K562 (cell line): ENCODE measurements around the gene MBNL1. TPM values are rescaled to one million over a fixed set of nuclear protein-coding genes. Genes with fewer than 3 reads are reported as not detected.
A peak's percentile ranks its signal among the peaks of the same experiment; 100 is the strongest.

Source experiments
- ATAC-seq: fragments of 200-7000 bp; cut with Tn5 transposase; 3 replicates; pipeline ENCODE4 v1.9.1; 2020; ENCODE audit warnings: moderate library complexity
- BruUV-seq: library from RNA; stranded (reverse); fragments of 400-500 nt; replicated peaks from 2 replicates; lab custom pipeline; 2021; lab: Mats Ljungman, UMichigan
- CTCF ChIA-PET: fragments of 300-600 bp; formaldehyde crosslinking; extraction: SDS; loops from one replicate; lab custom pipeline; 2021; ENCODE audit warnings: low intra/inter-chr PET ratio; lab: Yijun Ruan, JAX
- POLR2A ChIA-PET: fragments of 300-600, 350-650 bp; sonication (Branson Sonifier 250); formaldehyde crosslinking; extraction: SDS; loops from one replicate; lab custom pipeline; 2021; ENCODE audit warnings: antibody characterized with exemption, inconsistent platforms; lab: Yijun Ruan, JAX
- DNase-seq, 4 experiments: peaks; one replicate each; pipeline versions ENCODE4 v3.0.0 to v3.0.0-alpha.2; 2011 to 2018; ENCODE audit warnings: low spot score in 3 of 4, mixed read lengths in 3 of 4; ENCODE audit errors: extremely low read depth in 1 of 4
- FAIRE-seq: peaks from 2 replicates; lab custom pipeline; 2011; peaks lifted over from hg19 to GRCh38; lab: Jason Lieb, UNC
- H2AFZ ChIP-seq: 2 replicates; pipeline ENCODE4 v1.6.0; 2011; ENCODE audit warnings: low read depth, low read length, control low read depth, inconsistent platforms
- H3K27ac ChIP-seq: fragments of 200-600 bp; 3 replicates; pipeline ENCODE4 v1.8.0; 2011; ENCODE audit warnings: low read depth, mild to moderate bottlenecking, control low read depth, inconsistent platforms, low read length, moderate library complexity, mixed read lengths; ENCODE audit errors: extremely low read depth
- H3K27me3 ChIP-seq, 2 experiments: fragments of 300-600 bp in 1 of 2; 2 replicates in 1 of 2; 3 replicates in 1 of 2; pipeline versions ENCODE4 v1.6.0 to v1.8.0; 2011; ENCODE audit warnings: inconsistent platforms in 2 of 2, low read length in 2 of 2, mild to moderate bottlenecking in 1 of 2, mixed read lengths in 1 of 2, moderate library complexity in 1 of 2; ENCODE audit not compliant: control insufficient read depth in 2 of 2, insufficient read depth in 2 of 2
- H3K36me3 ChIP-seq: fragments of 300-600 bp; 3 replicates; pipeline ENCODE4 v1.8.0; 2011; ENCODE audit warnings: mild to moderate bottlenecking, low read length, inconsistent platforms; ENCODE audit not compliant: control insufficient read depth, insufficient read depth
- H3K4me1 ChIP-seq, 2 experiments: fragments of 200-600 bp in 1 of 2; replicated peaks in 1 of 2; 2 replicates in 1 of 2; 3 replicates in 1 of 2; pipeline versions ENCODE4 v1.5.1 to v1.8.0; 2011; ENCODE audit warnings: inconsistent platforms in 2 of 2, low read length in 2 of 2, mild to moderate bottlenecking in 1 of 2, mixed read lengths in 1 of 2, moderate library complexity in 1 of 2; ENCODE audit not compliant: control insufficient read depth in 2 of 2, insufficient read depth in 2 of 2
- H3K4me2 ChIP-seq: 2 replicates; pipeline ENCODE4 v1.6.1; 2011; ENCODE audit warnings: low read length, control low read depth, inconsistent platforms, mixed read lengths; ENCODE audit not compliant: insufficient read depth
- H3K4me3 ChIP-seq: fragments of 200-600 bp; sonication (generic), shearing (Covaris generic); 2 replicates; pipeline ENCODE4 v1.5.1; 2016; ENCODE audit warnings: control low read depth, inconsistent platforms
- H3K79me2 ChIP-seq: fragments of 200-600 bp; 3 replicates; pipeline ENCODE4 v1.8.0; 2011; ENCODE audit warnings: low read length, inconsistent platforms; ENCODE audit not compliant: control insufficient read depth, insufficient read depth
- H3K9ac ChIP-seq, 2 experiments: 2 replicates each; pipeline versions ENCODE4 v1.6.0 to v1.6.1; 2011; ENCODE audit warnings: low read depth in 2 of 2, low read length in 2 of 2, control low read depth in 1 of 2, inconsistent platforms in 1 of 2, mild to moderate bottlenecking in 1 of 2, mixed read lengths in 1 of 2; ENCODE audit not compliant: insufficient read depth in 1 of 2
- H3K9me1 ChIP-seq: one replicate; pipeline ENCODE4 v1.6.0; 2011; ENCODE audit warnings: inconsistent platforms, mild to moderate bottlenecking, low read length, moderate library complexity; ENCODE audit not compliant: control insufficient read depth, insufficient read depth
- H3K9me3 ChIP-seq: replicated peaks from 2 replicates; pipeline ENCODE4 v1.5.1; 2011; ENCODE audit warnings: low read depth, low read length, inconsistent platforms; ENCODE audit not compliant: control insufficient read depth, insufficient read depth
- H4K20me1 ChIP-seq: replicated peaks from 2 replicates; pipeline ENCODE4 v1.6.1; 2011; ENCODE audit warnings: low read length, inconsistent platforms, mixed read lengths; ENCODE audit not compliant: control insufficient read depth, insufficient read depth
- EP400 ChIP-seq: fragments of 450-650 bp; IDR thresholded peaks from 2 replicates; pipeline ENCODE4 v1.6.1; 2017; ENCODE audit warnings: antibody characterized with exemption, mild to moderate bottlenecking, moderate library complexity
- FOS ChIP-seq: IDR thresholded peaks from 3 replicates; pipeline ENCODE4 v1.6.1; 2011; ENCODE audit not compliant: insufficient read length; ENCODE audit errors: extremely low read depth
- GABPB1 ChIP-seq: sonication (generic); formaldehyde crosslinking; IDR thresholded peaks from 2 replicates; pipeline ENCODE4 v1.8.0; 2022; ENCODE audit warnings: mild to moderate bottlenecking, missing genetic modification reagents
- KAT2B ChIP-seq: IDR thresholded peaks from one replicate; pipeline ENCODE4 v1.6.1; 2012; ENCODE audit warnings: low read depth, mild to moderate bottlenecking, control low read depth, inconsistent platforms, low read length, moderate library complexity
- POLR2B ChIP-seq: fragments of 450-650 bp; IDR thresholded peaks from 2 replicates; pipeline ENCODE4 v1.6.1; 2018; ENCODE audit warnings: low read depth; ENCODE audit not compliant: partially characterized antibody
- RAD51 ChIP-seq: fragments of 450-650 bp; IDR thresholded peaks from 2 replicates; pipeline ENCODE4 v1.7.1; 2016; ENCODE audit warnings: low read depth, mild to moderate bottlenecking, borderline replicate concordance
- SNRNP70 ChIP-seq: fragments of 200-400 bp; formaldehyde crosslinking; optimal IDR thresholded peaks from 2 replicates; pipeline ENCODE3; 2017; ENCODE audit warnings: low read depth, low read length
- TOE1 ChIP-seq, 2 experiments: fragments of 450-650 bp in 1 of 2; sonication (generic) in 1 of 2; formaldehyde crosslinking in 1 of 2; IDR thresholded peaks; 2 replicates each; pipeline versions ENCODE4 v1.7.1 to v1.8.0; 2016 to 2022; ENCODE audit warnings: borderline replicate concordance in 2 of 2, mild to moderate bottlenecking in 2 of 2, antibody characterized with exemption in 1 of 2, inconsistent platforms in 1 of 2, low read depth in 1 of 2, missing genetic modification reagents in 1 of 2, moderate library complexity in 1 of 2
- YBX1 ChIP-seq: fragments of 450-650 bp; IDR thresholded peaks from 2 replicates; pipeline ENCODE4 v1.7.1; 2016; ENCODE audit warnings: mild to moderate bottlenecking
- ZNF668 ChIP-seq: fragments of 250-450 bp; sonication (Bioruptor Pico); IDR thresholded peaks from 2 replicates; pipeline ENCODE4 v1.8.0; 2022; ENCODE audit warnings: mild to moderate bottlenecking, inconsistent platforms
- ZNF699 ChIP-seq: fragments of 250-450 bp; sonication (Bioruptor Pico); IDR thresholded peaks from 2 replicates; pipeline ENCODE4 v1.8.0; 2021; ENCODE audit warnings: mild to moderate bottlenecking, moderate library complexity; ENCODE audit not compliant: insufficient replicate concordance
- WGBS: fragments of 100-300 bp; shearing (Covaris generic); methylation state at CpG from one replicate; pipeline ENCODE4 v1.1.6; 2016; ENCODE audit warnings: low coverage, mixed read lengths; ENCODE audit not compliant: insufficient coverage; ENCODE audit errors: missing lambda C conversion rate; 5-methylcytosine and 5-hydroxymethylcytosine counted together
- in situ Hi-C: fragments of 300-500 bp; cut with MboI; formaldehyde crosslinking; loops from 4 replicates; pipeline ENCODE4 v1.15.0; 2018; ENCODE audit warnings: inconsistent platforms, mixed read lengths
- intact Hi-C: fragments of 100-400 bp; cut with micrococcal nuclease; formaldehyde crosslinking; loops from 2 replicates; pipeline ENCODE4 v1.14.2; 2022
- polyA plus RNA-seq, 8 experiments: library from polyadenylated mRNA; depleted of rRNA in 4 of 8; stranded (reverse) in 5 of 8; unstranded in 3 of 8; fragments of >200 nt; fragmentation: Nextera tagmentation in 2 of 8; fragmentation: Illumina TruSeq in 1 of 8; extraction: Ambion mirVana in 2 of 8; extraction: Trizol in 1 of 8; gene quantifications; 2 replicates each; pipeline versions ENCODE4 v1.2.1 to v1.2.3, GENCODE V29; 2011 to 2014; ENCODE audit warnings: inconsistent platforms in 1 of 8, missing spikeins in 1 of 8
- total RNA-seq, 7 experiments: library from RNA; depleted of rRNA in 6 of 7; stranded (reverse); fragments of >200 nt in 6 of 7; fragmentation: Illumina TruSeq in 2 of 7; extraction: Trizol in 2 of 7; gene quantifications; 2 replicates each; pipeline versions ENCODE4 v1.2.1 to v1.2.3, GENCODE V29; 2011 to 2021; ENCODE audit warnings: low replicate concordance in 1 of 7
- TF ChIP-seq, protein P1 (sequence below): IDR thresholded peaks from 2 replicates; pipeline ENCODE4 v1.6.1; 2014; ENCODE audit warnings: antibody characterized with exemption
- TF ChIP-seq, protein P2 (sequence below): fragments of 250-450 bp; sonication (Bioruptor Pico); IDR thresholded peaks from 2 replicates; pipeline ENCODE4 v1.8.0; 2022; ENCODE audit warnings: inconsistent platforms

The MBNL1 gene
- total and polyA plus RNA-seq, 9 of the 15 experiments (the other 6 are each of a cell fraction or from before 2014, with no cell fraction given) = 70.3 to 243 (median 220) TPM

DNA sequence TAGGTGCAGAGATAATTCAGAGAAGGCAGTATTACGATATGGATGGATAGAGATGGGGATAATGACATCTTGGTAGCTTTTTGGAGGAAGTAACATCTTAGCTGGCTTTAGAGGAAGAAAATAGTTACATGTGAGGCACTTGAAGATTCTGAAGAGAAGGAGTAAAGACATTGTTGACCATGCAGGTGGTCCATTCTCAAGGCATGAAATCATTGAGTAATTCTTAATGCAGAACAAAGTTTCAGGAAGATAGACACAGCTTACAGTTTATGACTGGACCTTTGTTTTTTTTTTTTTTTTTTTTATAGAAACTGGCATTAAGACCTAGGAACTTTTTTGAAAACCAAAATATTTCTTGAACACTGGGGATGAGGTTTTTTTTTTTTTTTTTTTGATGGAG, 28.2 kb downstream of the MBNL1 start:
- intact Hi-C loops = no loop called here

DNA sequence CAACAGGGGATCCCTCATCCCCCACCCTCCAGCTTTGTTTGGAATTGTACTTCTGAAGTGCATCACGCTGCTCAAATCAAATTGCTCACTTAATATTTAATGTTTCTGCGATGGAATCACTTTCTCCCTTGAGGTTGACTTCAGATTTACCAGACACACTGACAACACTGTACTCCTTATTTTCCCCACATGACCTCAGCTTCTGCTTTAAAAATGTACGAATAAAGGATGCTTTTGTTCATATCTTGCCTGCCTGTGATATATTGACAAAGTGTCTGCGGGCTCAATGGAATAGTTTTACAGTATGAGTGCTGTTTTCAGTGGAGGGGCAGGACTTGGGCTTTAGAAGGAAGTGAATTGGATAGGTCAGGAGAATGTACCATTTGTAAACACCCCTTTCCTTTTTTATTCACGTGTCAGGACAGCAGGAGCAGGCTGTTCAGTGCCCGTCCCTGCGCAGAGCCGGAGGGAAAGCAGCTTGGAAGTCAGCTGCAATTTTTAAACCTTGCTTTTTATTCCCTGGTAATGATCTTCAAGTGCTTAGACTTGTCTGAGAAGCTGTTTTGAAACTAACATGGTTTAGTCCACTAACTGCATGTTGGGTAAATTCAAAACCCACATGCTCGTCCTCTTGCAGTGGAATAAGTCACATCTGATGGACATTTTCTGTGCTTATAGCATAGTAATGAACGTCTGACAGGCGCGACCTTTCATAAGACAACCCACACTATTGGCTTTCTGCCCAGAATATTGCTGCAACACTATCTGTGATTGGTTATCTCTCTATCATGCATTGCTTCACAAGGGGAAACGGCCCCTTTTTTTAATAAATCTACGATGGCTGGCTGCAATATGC, 29.9 kb downstream of the MBNL1 start:
- DNase-seq (peak; percentile 26 to 83 (median 46)), FAIRE-seq (peak; percentile 69), ATAC-seq (peak; percentile 63)
- in situ Hi-C loops (no loop called here), intact Hi-C loops (no loop called here)
- peaks cover 15 to 51% of the 10 kb centered on the region in 2 experiments; a peak in 4 of 5 replicates for H3K4me1 ChIP-seq
- H3K4me3 ChIP-seq = no peak overlapping the region; the same call in 1 of the 2 replicates
- ChIA-PET CTCF (no interaction called here), POLR2A (interaction anchor here (1.5 kb wide), 1 partner anchor 10 kb away, joined by 7 read pairs; no protein-coding TSS in a partner anchor)
- 8% methylated on average over 14 of the region's 14 CpGs for WGBS
- no peaks in the 10 kb centered on the region for H3K27me3 ChIP-seq
- peak overlapping the region in 1 of 2 experiments; percentile 41; a peak in 3 of 4 replicates for H3K9ac ChIP-seq
- peak overlapping the region; percentile 76 for H3K27ac ChIP-seq
- H3K4me2 ChIP-seq = peak overlapping the region; percentile 60
- peaks cover 35% of the 10 kb centered on the region for H4K20me1 ChIP-seq
- no TSS peak for BruUV-seq
- peaks cover 100% of the 10 kb centered on the region for H3K79me2 ChIP-seq
- H3K9me3 ChIP-seq = no peaks in the 10 kb centered on the region
- H3K9me1 ChIP-seq = peaks cover 6% of the 10 kb centered on the region
- H2AFZ ChIP-seq = no peak overlapping the region
- H3K36me3 ChIP-seq = peaks cover 73% of the 10 kb centered on the region
- TF ChIP-seq ZNF668 (no peak), TOE1 (IDR thresholded peaks at IDR 0.05; ENCODE audit: borderline replicate concordance) (no peak), TOE1 (CRISPR knock-in tag; IDR thresholded peaks at IDR 0.05; ENCODE audit: borderline replicate concordance, low read depth) (no peak), FOS (peak; percentile 53), SNRNP70 (no peak)
- TF ChIP-seq, protein P1, sequence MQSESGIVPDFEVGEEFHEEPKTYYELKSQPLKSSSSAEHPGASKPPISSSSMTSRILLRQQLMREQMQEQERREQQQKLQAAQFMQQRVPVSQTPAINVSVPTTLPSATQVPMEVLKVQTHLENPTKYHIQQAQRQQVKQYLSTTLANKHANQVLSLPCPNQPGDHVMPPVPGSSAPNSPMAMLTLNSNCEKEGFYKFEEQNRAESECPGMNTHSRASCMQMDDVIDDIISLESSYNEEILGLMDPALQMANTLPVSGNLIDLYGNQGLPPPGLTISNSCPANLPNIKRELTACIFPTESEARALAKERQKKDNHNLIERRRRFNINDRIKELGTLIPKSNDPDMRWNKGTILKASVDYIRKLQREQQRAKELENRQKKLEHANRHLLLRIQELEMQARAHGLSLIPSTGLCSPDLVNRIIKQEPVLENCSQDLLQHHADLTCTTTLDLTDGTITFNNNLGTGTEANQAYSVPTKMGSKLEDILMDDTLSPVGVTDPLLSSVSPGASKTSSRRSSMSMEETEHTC = no peak
- TF ChIP-seq, protein P2, sequence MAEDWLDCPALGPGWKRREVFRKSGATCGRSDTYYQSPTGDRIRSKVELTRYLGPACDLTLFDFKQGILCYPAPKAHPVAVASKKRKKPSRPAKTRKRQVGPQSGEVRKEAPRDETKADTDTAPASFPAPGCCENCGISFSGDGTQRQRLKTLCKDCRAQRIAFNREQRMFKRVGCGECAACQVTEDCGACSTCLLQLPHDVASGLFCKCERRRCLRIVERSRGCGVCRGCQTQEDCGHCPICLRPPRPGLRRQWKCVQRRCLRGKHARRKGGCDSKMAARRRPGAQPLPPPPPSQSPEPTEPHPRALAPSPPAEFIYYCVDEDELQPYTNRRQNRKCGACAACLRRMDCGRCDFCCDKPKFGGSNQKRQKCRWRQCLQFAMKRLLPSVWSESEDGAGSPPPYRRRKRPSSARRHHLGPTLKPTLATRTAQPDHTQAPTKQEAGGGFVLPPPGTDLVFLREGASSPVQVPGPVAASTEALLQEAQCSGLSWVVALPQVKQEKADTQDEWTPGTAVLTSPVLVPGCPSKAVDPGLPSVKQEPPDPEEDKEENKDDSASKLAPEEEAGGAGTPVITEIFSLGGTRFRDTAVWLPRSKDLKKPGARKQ = no peak

More for the DNA sequence above, 28.2 kb downstream of the MBNL1 start:
- no TSS peak for BruUV-seq
- WGBS = 65% methylated on average over 1 of the region's 1 CpG
- FAIRE-seq (no peak), DNase-seq (no peak), ATAC-seq (no peak)
- H3K27me3 ChIP-seq = no peaks in the 10 kb centered on the region
- CTCF ChIA-PET = no interaction called here
- no peak overlapping the region for H3K4me2 ChIP-seq
- peaks cover 68% of the 10 kb centered on the region for H3K36me3 ChIP-seq
- no peak overlapping the region for H2AFZ ChIP-seq
- H3K9me1 ChIP-seq = peaks cover 6% of the 10 kb centered on the region
- H3K4me3 ChIP-seq = no peak overlapping the region
- H3K9me3 ChIP-seq = no peaks in the 10 kb centered on the region
- H3K79me2 ChIP-seq = peaks cover 100% of the 10 kb centered on the region
- H3K4me1 ChIP-seq = peaks cover 19 to 61% of the 10 kb centered on the region in 2 experiments
- no peak overlapping the region for H3K9ac ChIP-seq
- in situ Hi-C loops = no loop called here
- TF ChIP-seq YBX1 = no peak
- TF ChIP-seq KAT2B = no peak
- TF ChIP-seq EP400 = no peak
- no peak for TF ChIP-seq GABPB1 (CRISPR knock-in tag)
- no peak for TF ChIP-seq POLR2B
- no peak for TF ChIP-seq RAD51
- TF ChIP-seq ZNF699 (CRISPR knock-in tag) = no peak
- H3K27ac ChIP-seq = no peak overlapping the region
- POLR2A ChIA-PET = interaction anchor here (0.6 to 3.3 kb wide), 6 partner anchors 9 to 241 kb away, joined by 3 to 24 read pairs (median 4); no protein-coding TSS in a partner anchor
- peaks cover 47% of the 10 kb centered on the region for H4K20me1 ChIP-seq
